GM21526 (cell line): ENCODE measurements around the gene ABLIM2.

Source experiments
- ATAC-seq: cut with Tn5 transposase; IDR thresholded peaks from one replicate; pipeline ENCODE4 v1.9.1; 2021; ENCODE audit warnings: moderate library complexity; ENCODE audit not compliant: unreplicated experiment, low FRiP score

The ABLIM2 gene

DNA sequence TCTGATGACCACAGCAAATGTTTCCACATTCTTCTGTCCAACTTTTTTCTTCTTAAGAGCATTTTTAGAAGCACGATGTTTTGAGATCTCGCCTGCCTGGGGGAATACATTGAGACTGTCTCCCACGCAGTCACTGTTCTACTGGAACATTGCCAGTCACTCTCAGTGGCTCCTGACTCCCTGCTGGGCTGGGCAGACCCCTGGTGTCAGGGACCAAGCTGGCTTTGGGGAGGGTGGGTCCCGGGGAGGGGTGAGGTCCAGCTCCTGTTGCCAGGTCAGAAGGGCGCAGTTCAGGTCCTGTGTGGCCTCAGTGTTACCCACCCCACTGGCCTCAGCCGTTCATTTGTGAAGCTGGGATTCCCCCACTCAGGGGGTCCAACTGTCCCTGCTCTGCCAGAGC is 18.9 kb upstream of the ABLIM2 start:
- no peak for ATAC-seq

DNA sequence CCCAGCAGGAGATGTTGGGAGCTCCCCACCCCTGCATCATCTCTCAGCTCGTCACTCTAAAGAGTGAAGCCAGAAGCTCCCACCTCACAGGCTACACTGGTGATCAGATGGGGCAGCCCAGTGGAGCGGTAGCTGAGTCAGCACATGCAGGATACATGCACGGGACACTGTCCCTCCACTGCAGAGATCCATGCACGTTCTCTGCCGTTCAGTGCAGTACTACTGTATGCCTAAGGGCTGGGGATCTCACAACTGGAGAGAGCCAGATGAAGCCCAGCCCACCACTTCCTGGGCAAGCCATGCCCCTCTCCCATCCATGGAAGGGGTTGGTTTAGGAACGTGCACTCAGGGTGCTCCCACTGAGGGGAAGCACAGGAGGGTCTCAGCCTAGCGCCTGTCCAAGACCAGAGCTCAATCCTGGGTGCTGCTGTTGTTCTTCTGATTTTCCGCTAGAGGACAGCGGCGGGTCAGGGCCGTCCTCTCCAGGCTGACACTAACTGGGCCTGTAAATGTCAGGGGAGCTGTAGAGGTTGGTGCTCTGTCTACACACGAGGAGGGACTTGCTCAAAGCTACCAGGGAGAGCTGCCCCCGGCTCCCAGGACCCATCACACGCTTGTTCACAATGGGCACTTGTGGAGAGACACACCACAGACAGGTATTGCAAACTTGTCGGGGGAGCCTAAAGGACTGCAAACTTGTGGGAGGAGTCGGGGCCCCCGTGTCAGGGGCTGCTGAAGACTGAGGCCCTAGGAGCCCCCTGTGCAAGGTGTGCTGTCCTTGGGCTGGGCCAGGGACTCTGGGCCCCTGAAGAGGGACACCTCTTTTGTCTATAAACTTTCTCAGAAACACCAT is 18.2 kb upstream of the ABLIM2 start:
- ATAC-seq, result peak; percentile 55

DNA sequence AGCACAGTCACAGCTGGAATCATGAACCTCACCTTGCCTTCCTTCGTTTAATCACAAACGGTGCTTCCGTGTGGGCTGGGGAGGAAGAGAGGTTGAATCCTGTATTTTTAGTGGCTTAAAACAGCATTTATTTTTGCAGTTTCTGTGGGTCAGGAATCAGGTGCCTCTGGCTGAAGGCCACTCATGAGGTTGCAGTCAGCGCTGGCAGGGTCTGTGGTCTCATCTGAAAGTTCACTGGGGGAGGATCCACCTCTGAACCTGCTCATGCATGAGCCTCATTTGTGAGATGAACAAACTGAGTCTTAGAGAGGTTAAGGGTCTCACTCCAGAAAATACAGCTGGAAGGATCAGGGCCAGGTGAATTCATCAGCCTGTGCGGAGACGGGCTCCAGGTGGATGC is 17.1 kb upstream of the ABLIM2 start:
- no peak for ATAC-seq

DNA sequence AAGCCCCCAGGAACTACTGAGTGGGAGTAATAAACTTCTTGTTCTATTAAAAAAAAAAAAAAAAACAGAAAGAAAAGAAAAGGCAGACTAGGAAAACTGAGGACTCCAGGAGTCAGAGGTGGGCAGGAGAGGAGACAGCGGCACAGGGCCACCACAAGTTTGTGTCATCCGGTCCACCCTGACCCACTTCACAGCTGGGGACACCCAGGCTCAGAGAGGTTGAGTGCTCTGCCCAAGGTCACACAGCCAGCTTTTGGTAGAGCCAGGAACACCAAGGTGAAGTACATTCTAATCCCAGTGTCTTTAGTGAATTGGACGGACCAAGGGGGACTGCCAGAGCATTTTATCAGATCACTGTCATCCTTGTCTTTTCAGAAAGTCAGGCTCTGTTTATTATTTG is 16.4 kb upstream of the ABLIM2 start:
- no peak for ATAC-seq

DNA sequence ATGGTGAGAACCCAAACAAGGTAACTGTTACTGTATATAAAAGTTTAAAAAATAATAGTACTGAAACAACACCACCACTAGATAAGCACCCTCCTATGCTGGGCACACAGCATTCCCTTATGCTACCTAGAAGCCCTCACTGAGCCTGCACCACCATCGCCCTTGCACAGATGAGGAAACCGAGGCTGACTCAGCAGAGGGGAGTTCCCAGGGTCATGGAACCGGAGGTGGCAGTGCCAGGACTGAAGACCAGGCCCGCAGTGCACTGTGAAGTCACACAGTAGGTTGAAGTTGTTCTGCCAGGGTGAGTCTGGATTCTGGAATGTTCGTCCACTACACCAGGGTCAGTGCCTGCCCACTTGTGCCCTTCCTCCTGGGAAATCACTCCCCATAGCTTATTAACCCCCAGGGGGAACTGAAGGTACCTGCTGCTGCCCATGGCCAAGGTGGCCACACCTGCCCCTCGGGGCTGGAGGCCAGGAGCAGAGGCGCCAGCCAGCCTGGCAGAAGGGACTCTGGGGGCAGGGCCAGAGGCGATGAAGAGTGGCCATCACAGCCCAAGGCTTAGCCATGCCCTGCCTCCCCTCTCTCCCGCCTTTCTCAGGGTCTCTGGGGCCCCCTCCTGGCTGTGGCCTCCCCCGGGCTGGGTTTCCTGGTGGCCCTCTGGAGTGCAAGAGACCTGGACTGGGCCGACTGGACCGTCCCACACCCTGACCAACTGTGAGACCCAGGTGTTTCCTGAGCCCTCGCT is 15.1 kb upstream of the ABLIM2 start:
- no peak for ATAC-seq

DNA sequence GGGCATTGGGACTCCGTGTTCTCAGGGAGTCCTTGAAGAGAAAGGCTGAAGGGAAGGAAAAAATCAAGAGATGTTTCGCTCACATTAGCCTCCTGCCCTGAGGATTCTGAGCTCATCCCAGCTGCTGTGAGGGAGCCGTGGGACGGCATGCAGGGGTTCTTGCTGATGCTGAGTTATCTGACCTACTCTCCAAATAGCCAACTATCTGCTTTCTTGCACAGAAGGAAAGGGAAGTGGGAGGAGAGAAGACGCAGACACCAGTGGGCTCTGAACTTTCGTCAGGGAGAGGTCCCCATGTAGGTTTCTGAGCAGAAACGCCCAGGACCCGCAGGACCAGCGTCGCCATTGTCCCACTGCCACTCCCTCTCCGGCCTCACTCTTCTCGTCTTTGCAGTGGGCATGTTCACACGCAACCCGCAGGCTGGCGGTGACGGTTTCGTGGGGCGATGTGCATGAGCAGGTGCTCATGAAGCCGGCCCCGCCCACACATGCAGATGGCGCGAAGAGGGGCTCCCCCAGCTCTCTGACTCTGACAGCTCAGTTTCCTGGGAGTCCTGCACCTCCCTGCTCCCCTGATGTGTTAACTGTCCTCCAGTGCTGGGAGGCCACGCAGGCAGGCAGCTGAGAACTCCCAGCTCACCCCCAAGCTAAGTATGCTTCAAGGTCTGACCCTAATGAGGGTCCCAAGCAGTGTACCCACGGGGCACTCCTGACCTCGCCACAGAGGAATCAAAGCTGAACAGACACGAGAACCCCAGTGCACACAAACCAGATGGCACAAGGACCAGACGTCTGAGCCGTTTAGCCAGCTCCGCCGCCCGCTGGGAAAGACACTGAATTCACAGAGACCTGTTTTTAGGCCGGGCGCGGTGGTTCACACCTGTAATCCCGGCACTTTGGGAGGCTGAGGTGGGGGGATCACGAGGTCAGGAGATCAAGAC is 13.6 kb upstream of the ABLIM2 start:
- ATAC-seq, result peak; percentile 75

DNA sequence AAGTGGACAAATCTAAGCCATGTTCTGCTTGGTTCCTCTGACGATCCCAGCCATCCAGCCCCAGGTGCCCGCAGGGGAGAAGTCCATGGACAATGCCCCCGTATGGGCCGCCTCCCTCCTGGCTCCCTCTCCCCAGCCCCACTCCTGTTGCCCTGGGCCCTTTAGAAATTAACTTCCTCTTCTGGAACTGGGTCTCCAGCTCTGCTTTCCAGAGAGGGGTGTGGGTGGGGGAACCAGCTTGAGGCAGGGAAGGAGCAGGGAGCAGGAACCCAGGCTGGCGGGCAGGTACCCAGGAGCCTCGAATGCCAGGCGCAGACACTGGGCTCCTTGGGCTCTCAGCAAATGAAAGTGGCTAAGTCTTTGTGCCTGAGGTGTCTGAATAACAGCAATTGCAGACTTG is 12.7 kb upstream of the ABLIM2 start:
- no peak for ATAC-seq

DNA sequence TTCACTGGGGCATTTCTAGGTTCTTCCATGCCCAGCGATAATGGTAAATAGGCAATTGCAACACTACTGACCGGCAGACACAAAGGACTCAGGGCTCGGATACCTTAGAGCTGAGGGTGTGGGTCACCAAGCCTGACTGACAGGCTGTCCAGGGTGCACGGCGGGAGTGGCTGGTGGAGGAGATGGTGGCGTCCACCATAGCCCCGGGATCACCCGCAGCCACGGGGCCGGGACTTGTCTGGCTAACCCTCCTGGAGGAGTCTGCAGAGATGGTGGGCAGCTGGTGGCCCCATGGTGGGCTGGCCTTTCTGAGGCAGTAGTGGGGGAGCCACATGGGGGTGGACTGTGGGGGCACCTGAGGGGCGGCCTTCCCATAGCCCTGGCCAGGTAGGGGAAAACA is 11.7 kb upstream of the ABLIM2 start:
- no peak for ATAC-seq

DNA sequence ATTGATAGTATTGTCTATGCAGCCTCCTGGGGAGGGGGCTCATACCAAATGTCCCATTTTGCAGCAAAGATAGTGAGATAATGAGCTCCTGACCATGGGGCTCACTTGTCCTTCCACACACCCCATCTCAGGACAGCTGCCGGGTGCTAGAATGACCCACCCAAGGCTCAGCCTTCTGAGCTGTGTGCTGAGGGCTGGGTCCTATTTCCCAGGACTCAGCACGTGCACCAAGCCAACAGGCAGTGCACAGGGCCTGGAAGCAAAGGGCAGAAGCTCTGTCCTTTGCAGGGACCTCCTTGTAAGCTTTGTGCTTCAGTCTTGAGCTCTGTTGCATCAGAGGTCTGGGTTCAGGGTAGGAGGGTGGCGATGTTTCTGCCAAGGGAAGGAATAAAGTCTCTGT is 11.2 kb upstream of the ABLIM2 start:
- ATAC-seq, result no peak

DNA sequence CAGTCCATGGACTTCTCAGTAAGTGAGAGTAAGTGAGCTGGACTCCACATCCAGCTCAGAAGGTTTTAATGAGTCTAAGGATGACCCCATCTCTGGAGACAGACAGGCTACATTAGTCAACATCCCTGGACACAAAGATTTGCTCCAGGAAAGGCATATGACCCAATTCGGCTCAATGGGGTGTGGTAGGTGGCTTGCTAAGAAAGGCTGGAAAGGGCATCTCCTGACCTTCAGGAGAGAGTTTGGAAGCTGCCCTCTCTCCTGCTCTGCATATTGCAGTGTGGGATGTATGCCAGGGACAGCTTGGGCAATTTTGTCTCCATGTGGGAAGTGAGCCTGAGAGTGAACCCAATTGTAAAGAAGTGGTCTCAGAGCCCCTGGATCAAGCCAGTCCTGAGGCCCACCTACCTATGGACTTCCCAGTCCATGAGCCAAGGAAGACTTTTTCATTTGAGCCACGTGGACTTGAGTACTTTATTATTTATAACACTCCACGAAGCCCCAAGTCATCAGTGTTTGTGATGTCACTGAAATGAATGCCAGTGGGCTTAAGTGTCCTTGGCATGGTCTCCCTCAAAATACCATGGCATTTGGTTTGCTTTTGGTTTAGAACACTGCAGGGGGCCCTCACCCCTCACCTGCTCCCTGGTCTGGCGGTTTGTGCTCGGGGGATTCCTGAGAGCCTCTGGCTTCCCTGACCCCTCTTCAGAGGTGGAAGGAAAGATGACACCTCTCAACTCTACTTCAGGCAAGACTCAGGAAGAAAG is 10.4 kb upstream of the ABLIM2 start:
- ATAC-seq, result no peak

DNA sequence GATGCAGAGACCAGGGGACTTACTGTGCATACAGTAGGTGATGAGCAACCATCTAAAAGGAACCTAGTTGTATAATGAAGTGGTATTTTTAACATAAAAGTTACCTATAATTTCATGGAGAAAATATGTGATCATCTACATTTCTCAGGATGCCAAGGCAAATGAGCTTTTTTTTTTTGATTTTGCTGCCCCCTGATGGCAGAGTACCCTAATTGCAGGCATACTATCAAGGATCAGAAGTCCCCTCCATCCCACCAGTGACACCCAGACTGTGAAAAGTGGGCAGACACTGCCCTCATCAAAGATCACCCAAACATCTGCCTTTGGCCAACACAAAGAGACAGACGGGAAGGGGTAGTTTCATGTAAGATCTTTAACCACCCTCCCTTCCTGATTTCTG is 9.6 kb upstream of the ABLIM2 start:
- ATAC-seq, result no peak

DNA sequence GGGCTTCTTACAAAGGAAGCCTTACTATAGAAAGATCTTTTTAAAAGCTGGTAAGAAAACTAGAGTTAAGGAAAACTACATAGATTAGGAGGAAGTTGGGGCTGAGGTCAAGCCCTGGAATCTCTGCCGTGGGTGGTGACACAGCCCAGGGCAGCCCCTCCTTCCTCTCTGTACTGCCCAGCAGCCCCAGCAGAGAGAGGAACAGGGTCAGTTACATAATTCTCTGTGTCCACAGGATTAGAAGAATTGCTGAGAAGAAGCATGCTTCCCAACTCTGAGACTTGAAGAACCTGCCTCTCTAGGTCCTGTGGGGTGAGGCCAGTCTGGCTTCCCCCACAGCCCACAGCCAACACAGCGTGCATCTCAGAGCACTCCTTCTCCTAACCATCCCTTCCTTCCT is 9.2 kb upstream of the ABLIM2 start:
- ATAC-seq, result no peak

DNA sequence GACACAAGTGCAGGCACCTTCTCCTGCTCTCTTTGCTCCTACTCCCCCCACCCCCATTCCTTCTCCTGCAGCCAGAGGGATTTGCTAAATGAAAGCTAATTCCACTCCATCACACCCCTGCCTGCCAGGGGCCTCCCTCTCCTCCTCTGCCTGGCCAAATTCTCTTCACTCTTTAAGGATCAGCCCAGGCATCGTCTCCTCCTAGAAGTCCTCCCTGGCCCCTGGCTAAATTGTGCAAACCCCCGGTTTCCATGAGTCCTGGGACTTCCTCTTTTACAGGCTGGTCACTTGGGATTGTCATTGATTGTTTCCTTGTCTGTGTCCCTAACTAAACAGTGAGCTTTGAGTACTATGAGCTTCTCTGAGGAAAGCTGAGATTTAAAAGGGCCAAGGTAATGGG is 8.7 kb upstream of the ABLIM2 start:
- no peak for ATAC-seq

DNA sequence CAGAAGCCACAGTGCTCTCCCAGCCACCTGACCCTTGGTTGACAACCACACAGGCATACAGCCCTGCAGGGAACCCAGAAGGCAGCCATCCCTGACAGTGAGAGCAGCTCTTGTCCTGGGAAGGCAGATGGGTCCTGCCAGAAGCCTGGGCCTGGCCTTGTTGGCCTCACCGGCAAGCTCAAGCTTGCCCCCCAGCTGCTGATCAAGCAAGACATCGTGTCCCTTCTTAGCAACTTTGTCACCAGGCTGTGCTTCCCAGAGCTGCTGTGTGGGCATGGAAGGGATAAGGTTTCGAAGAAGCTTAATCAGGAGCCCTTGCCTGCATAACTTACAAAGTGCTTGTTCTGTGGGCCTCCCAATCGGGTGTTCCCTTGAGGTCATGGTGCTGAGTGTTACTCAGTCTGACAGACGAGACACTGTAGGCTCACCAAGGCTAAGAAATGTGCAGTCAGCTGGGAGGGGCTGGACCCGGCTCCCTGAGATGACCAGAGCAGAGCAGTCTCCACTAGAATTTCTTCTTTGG is 6.8 kb upstream of the ABLIM2 start:
- ATAC-seq, result no peak

DNA sequence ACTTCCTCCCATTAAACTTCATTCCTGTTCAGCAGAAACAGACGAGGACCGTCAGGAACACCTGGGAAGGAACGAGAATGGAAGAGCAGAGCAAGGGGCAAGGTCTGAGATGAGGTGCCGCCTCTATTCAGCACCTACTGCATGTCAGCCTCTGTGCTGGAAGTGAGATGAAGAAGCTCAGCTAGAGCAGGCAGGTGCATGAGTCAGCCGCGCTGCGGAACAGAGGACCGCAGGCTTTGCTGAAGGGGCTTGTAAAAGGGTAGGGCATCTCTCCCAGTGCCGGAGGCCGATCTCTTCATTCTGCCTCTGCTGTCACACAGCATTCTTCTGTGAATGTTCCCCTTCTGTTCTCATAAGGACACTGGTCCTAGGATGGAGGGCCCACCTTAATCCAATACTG is 6.1 kb upstream of the ABLIM2 start:
- ATAC-seq, result no peak

DNA sequence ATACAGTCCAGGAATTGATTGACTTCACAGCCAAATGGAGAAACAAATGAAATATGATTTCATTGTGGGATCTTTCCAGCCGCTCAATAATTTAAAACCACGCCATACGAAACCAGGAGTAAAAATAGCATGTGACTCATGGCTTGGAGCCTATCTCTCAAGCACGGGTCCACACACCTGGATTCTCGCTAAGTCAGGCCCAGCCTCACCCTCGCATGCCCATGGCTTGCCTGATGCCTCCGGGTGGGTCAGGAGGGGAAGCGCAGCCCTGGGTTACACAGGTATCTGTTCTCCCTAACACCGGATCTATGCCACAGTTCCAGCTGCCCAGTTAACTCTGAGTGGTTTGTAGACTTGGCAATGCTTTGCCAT is 5.6 kb upstream of the ABLIM2 start:
- ATAC-seq, result no peak

DNA sequence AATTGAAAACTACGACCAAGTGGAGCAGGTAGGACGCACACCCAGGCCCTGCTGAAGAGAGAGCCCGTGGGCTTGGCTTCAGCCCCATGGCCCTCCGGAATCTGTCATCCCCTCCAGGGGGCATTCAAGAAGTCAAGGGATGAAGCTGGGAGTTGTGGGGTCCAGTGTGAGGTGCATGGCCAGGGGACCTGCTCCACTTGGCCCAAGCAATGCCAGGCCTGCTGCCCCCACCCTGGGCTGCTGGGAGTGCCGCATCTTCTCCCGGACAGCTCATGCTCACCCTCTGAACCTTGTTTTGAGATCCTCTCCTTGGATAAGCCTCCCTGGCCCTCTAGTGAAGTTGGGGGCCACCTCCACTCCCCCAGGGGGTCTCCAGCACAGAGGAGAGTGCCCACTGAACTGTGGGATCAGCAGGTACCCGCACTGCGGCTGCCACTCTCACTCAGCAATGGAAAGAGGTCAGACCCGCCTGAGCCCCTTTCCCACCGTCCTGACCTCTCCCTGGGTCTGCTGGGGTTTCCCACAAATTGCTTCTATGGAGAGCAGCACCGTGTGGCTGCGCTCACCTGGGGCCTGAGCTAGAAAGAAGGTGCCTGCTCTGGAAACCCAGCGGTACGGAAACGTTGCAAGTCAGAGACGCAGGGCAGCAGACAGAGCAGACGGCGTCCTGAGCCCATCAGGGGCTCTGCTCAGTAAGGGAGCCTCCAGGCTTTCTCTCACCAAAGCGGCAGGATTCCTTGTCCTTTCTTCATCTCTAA is 5.0 kb upstream of the ABLIM2 start:
- ATAC-seq, result no peak

DNA sequence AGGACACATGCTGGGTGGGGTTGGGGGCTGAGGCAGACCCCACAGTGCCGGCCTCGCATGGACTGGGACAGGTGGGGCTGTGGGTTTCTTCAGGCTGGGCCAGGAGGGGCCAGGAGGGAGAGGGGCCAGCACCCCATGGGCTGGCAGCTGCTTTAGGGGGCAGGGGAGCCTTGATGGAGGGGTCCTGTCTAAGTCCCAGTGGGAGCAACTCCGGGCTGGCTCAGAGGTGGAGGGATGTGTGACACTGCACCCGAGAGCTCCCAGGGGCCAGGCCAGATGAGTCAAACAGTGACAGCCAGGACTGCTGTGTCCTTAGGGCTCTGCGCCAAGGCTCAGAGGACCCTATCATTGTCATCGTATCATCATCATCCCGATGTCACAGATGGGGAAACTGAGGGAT is 4.4 kb upstream of the ABLIM2 start:
- no peak for ATAC-seq

DNA sequence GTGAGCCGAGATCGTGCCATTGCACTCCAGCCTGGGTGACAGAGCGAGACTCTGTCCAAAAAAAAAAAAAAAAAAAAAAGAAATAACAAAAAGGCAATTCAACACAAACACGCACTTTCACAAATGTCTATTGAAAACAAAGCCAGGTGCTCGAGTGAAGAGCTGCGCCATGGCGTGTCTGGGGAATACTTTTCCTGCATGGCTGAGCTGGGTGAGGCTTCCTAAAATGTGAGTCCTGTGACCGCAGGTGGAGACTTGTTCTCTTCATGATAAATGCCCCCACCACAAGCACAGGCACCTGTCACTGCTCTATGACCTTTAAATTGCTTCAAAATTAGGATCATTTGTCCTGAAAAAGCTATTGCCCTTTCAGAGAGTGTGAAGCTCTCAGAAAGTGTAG is 4.0 kb upstream of the ABLIM2 start:
- no peak for ATAC-seq
